A549 treated with CORT108297 at 1 μM for 4 hours (cell line): ENCODE data around the gene CRIP3. TPM values are rescaled to one million over a fixed set of nuclear protein-coding genes. Genes with fewer than 3 reads are reported as not detected.

Source experiments
- total RNA-seq: library from RNA; stranded (reverse); fragments of 200-300 nt; extraction: Qiagen RNA extraction; gene quantifications from 5 replicates; pipeline ENCODE4 v1.2.3, GENCODE V29; 2022

CRIP3 gene
- total RNA-seq, result 0.44 to 1.1 TPM (median 0.52 TPM) in 5 replicates

GRCh38 chr6:43308101-43308989 lies at the start of gene CRIP3:
Gene CRIP3 (minus strand): TSS chr6:43308826. CDS start chr6:43308792, 34 bp downstream.

GRCh38 chr6:43297644-43298564 lies 10.7 kb downstream of the CRIP3 start, which contains the start of gene SLC22A7:
Gene SLC22A7 (plus strand): TSS chr6:43298260. CDS start chr6:43298359, 99 bp downstream.

Other genes with a start within 250 kb of the CRIP3 start
- 58.0 to 62.4 TPM (median 60.0 TPM) in 5 replicates for gene MRPL2, start 249.4 kb downstream of the CRIP3 start, total RNA-seq
- 5.9 to 8.6 TPM (median 7.6 TPM) in 5 replicates for gene KLC4, start 249.2 kb downstream of the CRIP3 start, total RNA-seq
- gene PTK7, start 232.5 kb downstream of the CRIP3 start, total RNA-seq, result 3.9 to 5.6 TPM (median 4.8 TPM) in 5 replicates
- 13.7 to 19.0 TPM (median 16.3 TPM) in 5 replicates for gene SRF, start 137.6 kb downstream of the CRIP3 start, total RNA-seq
- gene CUL9, start 126.6 kb downstream of the CRIP3 start, total RNA-seq, result 6.6 to 11.6 TPM (median 9.9 TPM) in 5 replicates
- gene DNPH1, start 79.3 kb downstream of the CRIP3 start, total RNA-seq, result 70.9 to 113 TPM (median 104 TPM) in 5 replicates
- 0.03 to 0.06 TPM (median 0.05 TPM) in 5 replicates for gene TTBK1, start 65.3 kb downstream of the CRIP3 start, total RNA-seq
- not detected in 5 replicates for gene SLC22A7, start 10.6 kb downstream of the CRIP3 start, total RNA-seq
- 3.6 to 5.9 TPM (median 5.3 TPM) in 5 replicates for gene ZNF318, start 60.8 kb upstream of the CRIP3 start, total RNA-seq
- 6.0 to 13.1 TPM (median 10.5 TPM) in 5 replicates for gene ABCC10, start 118.7 kb upstream of the CRIP3 start, total RNA-seq
- 3.5 to 8.2 TPM (median 7.0 TPM) in 5 replicates for gene DLK2, start 146.7 kb upstream of the CRIP3 start, total RNA-seq
- 17.3 to 20.8 TPM (median 20.1 TPM) in 5 replicates for gene TJAP1, start 168.7 kb upstream of the CRIP3 start, total RNA-seq
- 0.63 to 1.4 TPM (median 1.3 TPM) in 5 replicates for gene LRRC73, start 201.5 kb upstream of the CRIP3 start, total RNA-seq
- 68.9 to 77.0 TPM (median 70.5 TPM) in 5 replicates for gene YIPF3, start 208.1 kb upstream of the CRIP3 start, total RNA-seq
- gene POLR1C, start 208.3 kb upstream of the CRIP3 start, total RNA-seq, result 44.5 to 60.7 TPM (median 49.6 TPM) in 5 replicates